ENCODE results near the gene TP53TG3F.
"Not testable (repeated sequence)": the region's sequence is repeated elsewhere in the genome, so short reads cannot be mapped to it uniquely, and the experiment has no call there.

The TP53TG3F gene

GRCh38 chr16:33459312-33459711 lies at the start of gene TP53TG3F:
TSS of gene TP53TG3F (plus strand) at chr16:33459612. CDS start at chr16:33459680, 68 bp downstream.
- DNase-seq = not testable (repeated sequence)

DNA sequence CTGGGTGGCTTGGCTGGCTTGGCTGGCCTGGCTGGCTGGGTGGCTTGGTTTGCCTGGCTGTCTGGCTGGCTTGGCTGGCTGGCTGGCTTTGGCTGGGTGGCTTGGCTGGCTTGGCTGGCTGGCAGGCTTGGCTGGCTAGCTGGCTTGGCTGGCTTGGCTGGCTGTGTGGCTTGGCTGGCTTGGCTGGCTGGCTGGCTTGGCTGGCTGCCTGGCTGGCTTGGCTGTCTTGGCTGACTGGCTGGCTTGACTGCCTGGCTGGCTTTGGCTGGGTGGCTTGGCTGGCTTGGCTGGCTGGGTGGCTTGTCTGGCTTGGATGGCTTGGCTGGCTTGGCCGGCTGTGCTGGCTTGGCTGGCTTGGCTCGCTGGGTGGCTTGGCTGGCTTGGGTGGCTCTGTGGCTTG lies 32.2 kb downstream of the TP53TG3F start:
- not testable (repeated sequence) for DNase-seq

- not testable (repeated sequence) for DNase-seq
These were observed 47.8 kb downstream of the TP53TG3F start for GRCh38 chr16:33507231-33507630.

DNA sequence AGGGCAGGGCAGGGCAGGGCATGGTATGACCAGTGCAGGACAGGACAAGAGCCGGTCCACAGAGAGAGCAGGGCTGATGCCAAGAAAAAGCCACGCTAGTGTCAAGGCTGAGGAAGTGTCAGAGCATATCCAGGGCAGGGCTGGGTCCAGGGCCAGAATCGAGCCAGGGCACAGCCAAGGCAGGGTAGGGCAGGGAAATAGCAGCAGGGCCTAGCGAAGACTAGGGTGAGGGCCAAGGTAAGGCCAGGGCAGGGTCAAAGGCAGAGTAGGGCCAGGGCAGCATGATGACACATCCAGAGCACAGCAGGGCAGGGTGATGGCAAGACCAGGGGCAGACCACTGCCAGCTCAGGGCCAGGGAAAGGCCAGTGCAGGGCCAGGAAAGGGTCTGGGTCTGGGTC lies 49.7 kb downstream of the TP53TG3F start:
- not testable (repeated sequence) for DNase-seq

DNA sequence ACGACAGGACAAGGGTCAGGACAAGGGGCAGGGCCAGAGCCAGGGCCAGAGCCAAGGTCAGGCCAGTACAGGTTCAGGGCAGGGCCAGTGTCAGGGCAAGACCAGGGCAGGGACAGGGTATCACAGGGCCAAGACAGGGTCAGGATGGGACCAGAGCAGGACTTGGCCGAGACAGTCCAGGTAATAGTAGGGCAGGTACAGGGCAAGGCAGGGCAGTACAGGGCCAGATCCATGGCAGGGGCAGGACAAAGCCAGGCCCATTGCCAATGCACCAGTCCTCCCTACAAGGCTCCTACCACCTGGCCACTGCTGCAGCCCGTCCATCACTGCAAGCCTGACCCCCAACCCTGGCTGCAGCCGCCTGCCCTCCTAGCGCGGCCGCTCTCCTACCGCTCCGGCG lies 50.5 kb downstream of the TP53TG3F start:
- DNase-seq = not testable (repeated sequence)
